K562 (cell line): ENCODE measurements around the gene ARHGAP10. TPM values are rescaled to one million over a fixed set of nuclear protein-coding genes. Genes with fewer than 3 reads are reported as not detected.

Experiments used
- ATAC-seq: fragments of 200-7000 bp; cut with Tn5 transposase; 3 replicates; pipeline ENCODE4 v1.9.1; 2020; ENCODE audit warnings: moderate library complexity
- BruUV-seq: library from RNA; stranded (reverse); fragments of 400-500 nt; replicated peaks from 2 replicates; lab custom pipeline; 2021; lab: Mats Ljungman, UMichigan
- CTCF ChIA-PET: fragments of 300-600 bp; formaldehyde crosslinking; extraction: SDS; loops from one replicate; lab custom pipeline; 2021; ENCODE audit warnings: low intra/inter-chr PET ratio; lab: Yijun Ruan, JAX
- POLR2A ChIA-PET: fragments of 300-600, 350-650 bp; sonication (Branson Sonifier 250); formaldehyde crosslinking; extraction: SDS; loops from one replicate; lab custom pipeline; 2021; ENCODE audit warnings: antibody characterized with exemption, inconsistent platforms; lab: Yijun Ruan, JAX
- DNase-seq, 4 experiments: peaks; one replicate each; pipeline versions ENCODE4 v3.0.0 to v3.0.0-alpha.2; 2011 to 2018; ENCODE audit warnings: low spot score in 3 of 4, mixed read lengths in 3 of 4; ENCODE audit errors: extremely low read depth in 1 of 4
- FAIRE-seq: peaks from 2 replicates; lab custom pipeline; 2011; peaks lifted over from hg19 to GRCh38; lab: Jason Lieb, UNC
- H2AFZ ChIP-seq: 2 replicates; pipeline ENCODE4 v1.6.0; 2011; ENCODE audit warnings: low read depth, low read length, control low read depth, inconsistent platforms
- H3K27ac ChIP-seq: fragments of 200-600 bp; 3 replicates; pipeline ENCODE4 v1.8.0; 2011; ENCODE audit warnings: low read depth, mild to moderate bottlenecking, control low read depth, inconsistent platforms, low read length, moderate library complexity, mixed read lengths; ENCODE audit errors: extremely low read depth
- H3K27me3 ChIP-seq, 2 experiments: fragments of 300-600 bp in 1 of 2; 2 replicates in 1 of 2; 3 replicates in 1 of 2; pipeline versions ENCODE4 v1.6.0 to v1.8.0; 2011; ENCODE audit warnings: inconsistent platforms in 2 of 2, low read length in 2 of 2, mild to moderate bottlenecking in 1 of 2, mixed read lengths in 1 of 2, moderate library complexity in 1 of 2; ENCODE audit not compliant: control insufficient read depth in 2 of 2, insufficient read depth in 2 of 2
- H3K36me3 ChIP-seq: fragments of 300-600 bp; 3 replicates; pipeline ENCODE4 v1.8.0; 2011; ENCODE audit warnings: mild to moderate bottlenecking, low read length, inconsistent platforms; ENCODE audit not compliant: control insufficient read depth, insufficient read depth
- H3K4me1 ChIP-seq, 2 experiments: fragments of 200-600 bp in 1 of 2; replicated peaks in 1 of 2; 2 replicates in 1 of 2; 3 replicates in 1 of 2; pipeline versions ENCODE4 v1.5.1 to v1.8.0; 2011; ENCODE audit warnings: inconsistent platforms in 2 of 2, low read length in 2 of 2, mild to moderate bottlenecking in 1 of 2, mixed read lengths in 1 of 2, moderate library complexity in 1 of 2; ENCODE audit not compliant: control insufficient read depth in 2 of 2, insufficient read depth in 2 of 2
- H3K4me2 ChIP-seq: 2 replicates; pipeline ENCODE4 v1.6.1; 2011; ENCODE audit warnings: low read length, control low read depth, inconsistent platforms, mixed read lengths; ENCODE audit not compliant: insufficient read depth
- H3K4me3 ChIP-seq: fragments of 200-600 bp; sonication (generic), shearing (Covaris generic); 2 replicates; pipeline ENCODE4 v1.5.1; 2016; ENCODE audit warnings: control low read depth, inconsistent platforms
- H3K79me2 ChIP-seq: fragments of 200-600 bp; 3 replicates; pipeline ENCODE4 v1.8.0; 2011; ENCODE audit warnings: low read length, inconsistent platforms; ENCODE audit not compliant: control insufficient read depth, insufficient read depth
- H3K9ac ChIP-seq, 2 experiments: 2 replicates each; pipeline versions ENCODE4 v1.6.0 to v1.6.1; 2011; ENCODE audit warnings: low read depth in 2 of 2, low read length in 2 of 2, control low read depth in 1 of 2, inconsistent platforms in 1 of 2, mild to moderate bottlenecking in 1 of 2, mixed read lengths in 1 of 2; ENCODE audit not compliant: insufficient read depth in 1 of 2
- H3K9me1 ChIP-seq: one replicate; pipeline ENCODE4 v1.6.0; 2011; ENCODE audit warnings: inconsistent platforms, mild to moderate bottlenecking, low read length, moderate library complexity; ENCODE audit not compliant: control insufficient read depth, insufficient read depth
- H3K9me3 ChIP-seq: replicated peaks from 2 replicates; pipeline ENCODE4 v1.5.1; 2011; ENCODE audit warnings: low read depth, low read length, inconsistent platforms; ENCODE audit not compliant: control insufficient read depth, insufficient read depth
- H4K20me1 ChIP-seq: replicated peaks from 2 replicates; pipeline ENCODE4 v1.6.1; 2011; ENCODE audit warnings: low read length, inconsistent platforms, mixed read lengths; ENCODE audit not compliant: control insufficient read depth, insufficient read depth
- COPS2 ChIP-seq: fragments of 450-650 bp; conservative IDR thresholded peaks from 2 replicates; pipeline ENCODE4 v1.6.1; 2016; ENCODE audit warnings: mild to moderate bottlenecking, moderate library complexity
- CREBBP ChIP-seq: IDR thresholded peaks from one replicate; pipeline ENCODE4 v1.6.1; 2012; ENCODE audit warnings: low read depth, mild to moderate bottlenecking, control low read depth, inconsistent platforms, low read length
- FOXA1 ChIP-seq: fragments of 450-650 bp; IDR thresholded peaks from 2 replicates; pipeline ENCODE4 v1.6.1; 2016; ENCODE audit warnings: mild to moderate bottlenecking, borderline replicate concordance
- FOXK2 ChIP-seq, 2 experiments: fragments of 450-650 bp; IDR thresholded peaks in 1 of 2; conservative IDR thresholded peaks in 1 of 2; 2 replicates each; pipeline ENCODE4 v1.6.1; 2016; ENCODE audit warnings: low read depth in 2 of 2, mild to moderate bottlenecking in 1 of 2
- HNRNPUL1 ChIP-seq: fragments of 200-400 bp; formaldehyde crosslinking; IDR thresholded peaks from 2 replicates; pipeline ENCODE4 v1.6.1; 2017; ENCODE audit warnings: low read length
- HOXB6 ChIP-seq: fragments of 250-450 bp; sonication (Bioruptor Pico); IDR thresholded peaks from 2 replicates; pipeline ENCODE4 v1.5.1; 2022; ENCODE audit warnings: mild to moderate bottlenecking, borderline replicate concordance
- MAFG ChIP-seq: fragments of 450-650 bp; conservative IDR thresholded peaks from 2 replicates; pipeline ENCODE4 v1.6.1; 2016; ENCODE audit warnings: missing genetic modification characterization, missing compliant biosample characterization
- NCOR1 ChIP-seq: fragments of 450-650 bp; IDR thresholded peaks from 2 replicates; pipeline ENCODE4 v1.6.1; 2016; ENCODE audit warnings: mild to moderate bottlenecking, moderate library complexity
- TBL1XR1 ChIP-seq, 2 experiments: IDR thresholded peaks; 2 replicates each; pipeline ENCODE4 v1.6.1; 2012; ENCODE audit warnings: improper control_type of control experiment in 2 of 2, low read length in 2 of 2, mild to moderate bottlenecking in 1 of 2
- WGBS: fragments of 100-300 bp; shearing (Covaris generic); methylation state at CpG from one replicate; pipeline ENCODE4 v1.1.6; 2016; ENCODE audit warnings: low coverage, mixed read lengths; ENCODE audit not compliant: insufficient coverage; ENCODE audit errors: missing lambda C conversion rate; 5-methylcytosine and 5-hydroxymethylcytosine counted together
- in situ Hi-C: fragments of 300-500 bp; cut with MboI; formaldehyde crosslinking; loops from 4 replicates; pipeline ENCODE4 v1.15.0; 2018; ENCODE audit warnings: inconsistent platforms, mixed read lengths
- intact Hi-C: fragments of 100-400 bp; cut with micrococcal nuclease; formaldehyde crosslinking; loops from 2 replicates; pipeline ENCODE4 v1.14.2; 2022
- polyA plus RNA-seq, 8 experiments: library from polyadenylated mRNA; depleted of rRNA in 4 of 8; stranded (reverse) in 5 of 8; unstranded in 3 of 8; fragments of >200 nt; fragmentation: Nextera tagmentation in 2 of 8; fragmentation: Illumina TruSeq in 1 of 8; extraction: Ambion mirVana in 2 of 8; extraction: Trizol in 1 of 8; gene quantifications; 2 replicates each; pipeline versions ENCODE4 v1.2.1 to v1.2.3, GENCODE V29; 2011 to 2014; ENCODE audit warnings: inconsistent platforms in 1 of 8, missing spikeins in 1 of 8
- total RNA-seq, 7 experiments: library from RNA; depleted of rRNA in 6 of 7; stranded (reverse); fragments of >200 nt in 6 of 7; fragmentation: Illumina TruSeq in 2 of 7; extraction: Trizol in 2 of 7; gene quantifications; 2 replicates each; pipeline versions ENCODE4 v1.2.1 to v1.2.3, GENCODE V29; 2011 to 2021; ENCODE audit warnings: low replicate concordance in 1 of 7
- TF ChIP-seq, protein P1 (sequence below), 2 experiments: IDR thresholded peaks in 1 of 2; conservative IDR thresholded peaks in 1 of 2; 2 replicates each; pipeline ENCODE4 v1.6.1; 2016; ENCODE audit warnings: low read depth in 2 of 2, mild to moderate bottlenecking in 1 of 2, missing compliant biosample characterization in 1 of 2, missing genetic modification characterization in 1 of 2, moderate library complexity in 1 of 2
- TF ChIP-seq, protein P2 (sequence below): fragments of 450-650 bp; formaldehyde crosslinking; conservative IDR thresholded peaks from 2 replicates; pipeline ENCODE4 v1.4.0; 2022; ENCODE audit warnings: mild to moderate bottlenecking, missing genetic modification characterization

ARHGAP10 gene
- total and polyA plus RNA-seq, 9 of the 15 experiments (the other 6 are each of a cell fraction or from before 2014, with no cell fraction given), result 0.03 to 0.22 (median 0.06) TPM; not detected in 3

DNA sequence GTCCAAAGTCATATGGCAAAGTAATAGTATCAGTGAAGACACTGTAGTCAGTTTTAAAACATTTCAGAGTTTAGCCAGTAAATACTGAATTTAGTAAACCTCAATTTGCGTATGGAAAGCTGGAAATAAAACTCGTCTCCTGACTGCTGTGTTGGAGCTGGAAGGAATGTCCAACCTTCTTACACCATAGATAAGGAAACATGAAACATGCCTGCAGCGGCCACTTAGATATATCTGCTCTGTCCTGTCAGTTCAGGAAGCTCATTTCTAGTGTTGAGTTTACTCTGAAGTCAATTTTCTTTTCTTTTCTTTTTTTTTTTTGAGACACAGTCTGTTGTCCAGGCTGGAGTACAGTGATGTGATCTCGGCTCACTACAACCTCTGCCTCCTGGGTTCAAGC lies 21.2 kb downstream of the ARHGAP10 start:
- Histone ChIP-seq H3K79me2 (no peaks in the 10 kb centered on the region), H3K9me1 (no peaks in the 10 kb centered on the region), H4K20me1 (no peaks in the 10 kb centered on the region), H3K27me3 (peaks cover 4 to 15% of the 10 kb centered on the region in 2 experiments; a peak in 3 of 5 replicates), H2AFZ (no peak overlapping the region), H3K36me3 (no peaks in the 10 kb centered on the region), H3K4me3 (no peak overlapping the region), H3K4me2 (no peak overlapping the region), H3K9me3 (no peaks in the 10 kb centered on the region), H3K9ac (no peak overlapping the region), H3K27ac (no peak overlapping the region), H3K4me1 (no peaks in the 10 kb centered on the region)
- POLR2A ChIA-PET, result interaction anchor here (0.6 kb wide), 1 partner anchor 19 kb away, joined by 3 read pairs; no protein-coding TSS in a partner anchor
- intact Hi-C loops (no loop called here), in situ Hi-C loops (no loop called here)
- CTCF ChIA-PET, result no interaction called here
- no peak for DNase-seq
- no peak for ATAC-seq
- 0% methylated on average over 3 of the region's 4 CpGs for WGBS
- BruUV-seq, result no TSS peak
- no peak for FAIRE-seq
- TF ChIP-seq, protein P1, sequence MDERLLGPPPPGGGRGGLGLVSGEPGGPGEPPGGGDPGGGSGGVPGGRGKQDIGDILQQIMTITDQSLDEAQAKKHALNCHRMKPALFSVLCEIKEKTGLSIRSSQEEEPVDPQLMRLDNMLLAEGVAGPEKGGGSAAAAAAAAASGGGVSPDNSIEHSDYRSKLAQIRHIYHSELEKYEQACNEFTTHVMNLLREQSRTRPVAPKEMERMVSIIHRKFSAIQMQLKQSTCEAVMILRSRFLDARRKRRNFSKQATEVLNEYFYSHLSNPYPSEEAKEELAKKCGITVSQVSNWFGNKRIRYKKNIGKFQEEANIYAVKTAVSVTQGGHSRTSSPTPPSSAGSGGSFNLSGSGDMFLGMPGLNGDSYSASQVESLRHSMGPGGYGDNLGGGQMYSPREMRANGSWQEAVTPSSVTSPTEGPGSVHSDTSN (CRISPR knock-in tag; IDR thresholded peaks at IDR 0.05; ENCODE audit: low read depth), result no peak
- TF ChIP-seq, protein P1 (tag; conservative IDR thresholded peaks at IDR 0.05; ENCODE audit: low read depth), result no peak
- TF ChIP-seq FOXA1 (no peak), MAFG (tag) (no peak), COPS2 (no peak), FOXK2 (conservative IDR thresholded peaks at IDR 0.05 in 1 of 2, IDR thresholded peaks at IDR 0.05 in 1 of 2; ENCODE audit: low read depth in 2 of 2) (no peak), HNRNPUL1 (no peak), TBL1XR1 (IDR thresholded peaks at IDR 0.05; ENCODE audit: low read length in 2 of 2) (no peak), HOXB6 (CRISPR knock-in tag) (no peak), CREBBP (no peak), NCOR1 (no peak)
- TF ChIP-seq, protein P2, sequence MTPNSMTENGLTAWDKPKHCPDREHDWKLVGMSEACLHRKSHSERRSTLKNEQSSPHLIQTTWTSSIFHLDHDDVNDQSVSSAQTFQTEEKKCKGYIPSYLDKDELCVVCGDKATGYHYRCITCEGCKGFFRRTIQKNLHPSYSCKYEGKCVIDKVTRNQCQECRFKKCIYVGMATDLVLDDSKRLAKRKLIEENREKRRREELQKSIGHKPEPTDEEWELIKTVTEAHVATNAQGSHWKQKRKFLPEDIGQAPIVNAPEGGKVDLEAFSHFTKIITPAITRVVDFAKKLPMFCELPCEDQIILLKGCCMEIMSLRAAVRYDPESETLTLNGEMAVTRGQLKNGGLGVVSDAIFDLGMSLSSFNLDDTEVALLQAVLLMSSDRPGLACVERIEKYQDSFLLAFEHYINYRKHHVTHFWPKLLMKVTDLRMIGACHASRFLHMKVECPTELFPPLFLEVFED (CRISPR knock-in tag), result no peak
